HEK293 (cell line): ENCODE measurements around the gene SLC28A1.

Experiments
- GLIS2 ChIP-seq: fragments of 450-650 bp; formaldehyde crosslinking; IDR thresholded peaks from 2 replicates; pipeline ENCODE4 v1.5.1; 2016; ENCODE audit warnings: missing biosample characterization, missing genetic modification characterization
- REPIN1 ChIP-seq: fragments of 450-650 bp; formaldehyde crosslinking; IDR thresholded peaks from 2 replicates; pipeline ENCODE4 v1.5.1; 2017; ENCODE audit warnings: missing biosample characterization, missing genetic modification characterization, low read depth
- SP2 ChIP-seq: fragments of 450-650 bp; formaldehyde crosslinking; IDR thresholded peaks from 2 replicates; pipeline ENCODE4 v1.5.1; 2016; ENCODE audit warnings: missing biosample characterization, missing genetic modification characterization
- ZNF184 ChIP-seq: fragments of 450-650 bp; IDR thresholded peaks from 2 replicates; pipeline ENCODE4 v1.5.1; 2018; ENCODE audit warnings: missing biosample characterization, mild to moderate bottlenecking, missing genetic modification characterization
- ZNF223 ChIP-seq: fragments of 450-650 bp; formaldehyde crosslinking; IDR thresholded peaks from 2 replicates; pipeline ENCODE4 v1.5.1; 2016; ENCODE audit warnings: missing biosample characterization, missing genetic modification characterization
- ZNF302 ChIP-seq: fragments of 450-650 bp; formaldehyde crosslinking; IDR thresholded peaks from 2 replicates; pipeline ENCODE4 v1.5.1; 2016; ENCODE audit warnings: missing biosample characterization, missing genetic modification characterization, low read depth
- ZNF558 ChIP-seq: fragments of 450-650 bp; formaldehyde crosslinking; IDR thresholded peaks from 2 replicates; pipeline ENCODE4 v1.5.1; 2016; ENCODE audit warnings: missing biosample characterization, missing genetic modification characterization
- ZNF837 ChIP-seq: fragments of 450-650 bp; formaldehyde crosslinking; IDR thresholded peaks from 2 replicates; pipeline ENCODE4 v1.5.1; 2016; ENCODE audit warnings: missing biosample characterization, missing genetic modification characterization
- TF ChIP-seq, protein P1 (sequence below): fragments of 450-650 bp; formaldehyde crosslinking; IDR thresholded peaks from 2 replicates; pipeline ENCODE4 v1.5.1; 2017; ENCODE audit warnings: missing biosample characterization, missing genetic modification characterization
- TF ChIP-seq, protein P2 (sequence below): fragments of 450-650 bp; formaldehyde crosslinking; conservative IDR thresholded peaks from 2 replicates; pipeline ENCODE4 v1.5.1; 2016; ENCODE audit warnings: low read depth, missing biosample characterization, missing genetic modification characterization
- TF ChIP-seq, protein P3 (sequence below): fragments of 450-650 bp; formaldehyde crosslinking; IDR thresholded peaks from 2 replicates; pipeline ENCODE4 v1.5.1; 2016; ENCODE audit warnings: missing biosample characterization, missing genetic modification characterization

SLC28A1 gene

DNA sequence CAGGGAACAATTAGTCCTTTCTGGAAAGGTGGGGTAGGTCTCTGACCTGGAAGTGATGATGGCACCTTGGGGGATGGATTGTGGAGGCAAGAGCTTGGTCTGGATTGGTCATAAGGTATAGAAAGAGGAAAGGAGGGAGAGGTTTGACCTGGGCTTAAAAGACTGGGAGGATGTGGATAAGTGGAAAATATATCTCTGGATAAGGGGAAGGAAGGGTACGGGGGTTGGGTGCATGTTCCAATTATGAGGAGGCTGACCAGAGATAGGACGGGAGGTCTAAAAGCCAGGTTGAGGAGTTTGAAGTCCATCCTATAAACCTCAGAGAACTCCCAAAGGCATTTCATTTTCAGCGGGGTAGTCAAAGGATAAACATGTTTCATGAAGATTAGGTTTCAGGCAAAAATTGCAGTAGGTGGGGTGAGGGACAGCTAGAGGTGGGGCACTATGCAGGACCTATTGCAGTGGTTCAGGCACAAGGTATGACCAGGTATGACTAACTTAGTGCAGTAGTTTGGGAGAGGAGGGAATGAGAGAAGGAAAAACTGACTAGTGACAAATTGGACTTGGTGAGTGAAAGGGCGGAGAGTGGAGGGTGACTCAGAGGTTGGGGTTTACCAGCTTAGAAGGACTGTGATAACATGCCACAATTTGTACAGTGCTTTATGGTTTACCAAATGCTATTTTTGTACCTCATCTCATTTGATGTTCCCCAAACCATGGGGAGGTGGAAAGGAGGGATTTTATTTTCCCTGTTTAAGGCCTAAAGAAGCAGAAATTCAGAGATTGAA is 107.9 kb downstream of the SLC28A1 start (continued):
- TF ChIP-seq, protein P1, sequence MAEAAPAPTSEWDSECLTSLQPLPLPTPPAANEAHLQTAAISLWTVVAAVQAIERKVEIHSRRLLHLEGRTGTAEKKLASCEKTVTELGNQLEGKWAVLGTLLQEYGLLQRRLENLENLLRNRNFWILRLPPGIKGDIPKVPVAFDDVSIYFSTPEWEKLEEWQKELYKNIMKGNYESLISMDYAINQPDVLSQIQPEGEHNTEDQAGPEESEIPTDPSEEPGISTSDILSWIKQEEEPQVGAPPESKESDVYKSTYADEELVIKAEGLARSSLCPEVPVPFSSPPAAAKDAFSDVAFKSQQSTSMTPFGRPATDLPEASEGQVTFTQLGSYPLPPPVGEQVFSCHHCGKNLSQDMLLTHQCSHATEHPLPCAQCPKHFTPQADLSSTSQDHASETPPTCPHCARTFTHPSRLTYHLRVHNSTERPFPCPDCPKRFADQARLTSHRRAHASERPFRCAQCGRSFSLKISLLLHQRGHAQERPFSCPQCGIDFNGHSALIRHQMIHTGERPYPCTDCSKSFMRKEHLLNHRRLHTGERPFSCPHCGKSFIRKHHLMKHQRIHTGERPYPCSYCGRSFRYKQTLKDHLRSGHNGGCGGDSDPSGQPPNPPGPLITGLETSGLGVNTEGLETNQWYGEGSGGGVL: peak; percentile 41; the same call in 1 of the 2 replicates
- no peak for TF ChIP-seq ZNF837 (tag by site-specific recombination)
- TF ChIP-seq ZNF302 (tag by site-specific recombination): no peak
- TF ChIP-seq, protein P2, sequence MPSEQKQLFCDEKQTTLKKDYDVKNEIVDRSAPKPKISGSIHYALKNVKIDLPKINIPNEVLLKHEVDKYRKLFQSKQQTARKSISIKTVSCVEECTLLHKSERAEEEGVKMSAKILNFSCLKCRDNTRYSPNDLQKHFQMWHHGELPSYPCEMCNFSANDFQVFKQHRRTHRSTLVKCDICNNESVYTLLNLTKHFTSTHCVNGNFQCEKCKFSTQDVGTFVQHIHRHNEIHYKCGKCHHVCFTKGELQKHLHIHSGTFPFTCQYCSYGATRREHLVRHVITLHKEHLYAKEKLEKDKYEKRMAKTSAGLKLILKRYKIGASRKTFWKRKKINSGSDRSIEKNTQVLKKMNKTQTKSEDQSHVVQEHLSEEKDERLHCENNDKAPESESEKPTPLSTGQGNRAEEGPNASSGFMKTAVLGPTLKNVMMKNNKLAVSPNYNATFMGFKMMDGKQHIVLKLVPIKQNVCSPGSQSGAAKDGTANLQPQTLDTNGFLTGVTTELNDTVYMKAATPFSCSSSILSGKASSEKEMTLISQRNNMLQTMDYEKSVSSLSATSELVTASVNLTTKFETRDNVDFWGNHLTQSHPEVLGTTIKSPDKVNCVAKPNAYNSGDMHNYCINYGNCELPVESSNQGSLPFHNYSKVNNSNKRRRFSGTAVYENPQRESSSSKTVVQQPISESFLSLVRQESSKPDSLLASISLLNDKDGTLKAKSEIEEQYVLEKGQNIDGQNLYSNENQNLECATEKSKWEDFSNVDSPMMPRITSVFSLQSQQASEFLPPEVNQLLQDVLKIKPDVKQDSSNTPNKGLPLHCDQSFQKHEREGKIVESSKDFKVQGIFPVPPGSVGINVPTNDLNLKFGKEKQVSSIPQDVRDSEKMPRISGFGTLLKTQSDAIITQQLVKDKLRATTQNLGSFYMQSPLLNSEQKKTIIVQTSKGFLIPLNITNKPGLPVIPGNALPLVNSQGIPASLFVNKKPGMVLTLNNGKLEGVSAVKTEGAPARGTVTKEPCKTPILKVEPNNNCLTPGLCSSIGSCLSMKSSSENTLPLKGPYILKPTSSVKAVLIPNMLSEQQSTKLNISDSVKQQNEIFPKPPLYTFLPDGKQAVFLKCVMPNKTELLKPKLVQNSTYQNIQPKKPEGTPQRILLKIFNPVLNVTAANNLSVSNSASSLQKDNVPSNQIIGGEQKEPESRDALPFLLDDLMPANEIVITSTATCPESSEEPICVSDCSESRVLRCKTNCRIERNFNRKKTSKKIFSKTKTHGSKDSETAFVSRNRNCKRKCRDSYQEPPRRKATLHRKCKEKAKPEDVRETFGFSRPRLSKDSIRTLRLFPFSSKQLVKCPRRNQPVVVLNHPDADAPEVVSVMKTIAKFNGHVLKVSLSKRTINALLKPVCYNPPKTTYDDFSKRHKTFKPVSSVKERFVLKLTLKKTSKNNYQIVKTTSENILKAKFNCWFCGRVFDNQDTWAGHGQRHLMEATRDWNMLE (tag by site-specific recombination): 0 out of 2 replicates have a peak, but pooled peaks have one; percentile 12
- no peak for TF ChIP-seq ZNF223 (tag by site-specific recombination)
- peak; percentile 42; the same call in 1 of the 2 replicates for TF ChIP-seq ZNF184
- TF ChIP-seq GLIS2 (tag by site-specific recombination): 0 out of 2 replicates have a peak, but pooled peaks have one; percentile 10
- no peak for TF ChIP-seq ZNF558 (tag by site-specific recombination)
- peak; percentile 9; the same call in 1 of the 2 replicates for TF ChIP-seq SP2 (tag by site-specific recombination)
- TF ChIP-seq, protein P3, sequence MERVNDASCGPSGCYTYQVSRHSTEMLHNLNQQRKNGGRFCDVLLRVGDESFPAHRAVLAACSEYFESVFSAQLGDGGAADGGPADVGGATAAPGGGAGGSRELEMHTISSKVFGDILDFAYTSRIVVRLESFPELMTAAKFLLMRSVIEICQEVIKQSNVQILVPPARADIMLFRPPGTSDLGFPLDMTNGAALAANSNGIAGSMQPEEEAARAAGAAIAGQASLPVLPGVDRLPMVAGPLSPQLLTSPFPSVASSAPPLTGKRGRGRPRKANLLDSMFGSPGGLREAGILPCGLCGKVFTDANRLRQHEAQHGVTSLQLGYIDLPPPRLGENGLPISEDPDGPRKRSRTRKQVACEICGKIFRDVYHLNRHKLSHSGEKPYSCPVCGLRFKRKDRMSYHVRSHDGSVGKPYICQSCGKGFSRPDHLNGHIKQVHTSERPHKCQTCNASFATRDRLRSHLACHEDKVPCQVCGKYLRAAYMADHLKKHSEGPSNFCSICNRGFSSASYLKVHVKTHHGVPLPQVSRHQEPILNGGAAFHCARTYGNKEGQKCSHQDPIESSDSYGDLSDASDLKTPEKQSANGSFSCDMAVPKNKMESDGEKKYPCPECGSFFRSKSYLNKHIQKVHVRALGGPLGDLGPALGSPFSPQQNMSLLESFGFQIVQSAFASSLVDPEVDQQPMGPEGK: peak; percentile 35; the same call in 1 of the 2 replicates
- TF ChIP-seq REPIN1 (tag by site-specific recombination): no peak
